OCI-LY7 (cell line): ENCODE measurements around the gene IQCB1. TPM values are rescaled to one million over a fixed set of nuclear protein-coding genes. Genes with fewer than 3 reads are reported as not detected.

Experiments
- Bru-seq: library from RNA; stranded (reverse); fragments of 400-500 nt; gene quantifications from one replicate; lab custom pipeline; 2021; lab: Mats Ljungman, UMichigan
- BruChase-seq, 2 experiments: library from RNA; stranded (reverse); fragments of 400-500 nt; gene quantifications; one replicate each; lab custom pipeline; 2021; lab: Mats Ljungman, UMichigan
- BruUV-seq: library from RNA; stranded (reverse); fragments of 400-500 nt; replicated peaks from 2 replicates; lab custom pipeline; 2021; lab: Mats Ljungman, UMichigan
- CTCF ChIA-PET: fragments of 300-600 bp; sonication (Branson Sonifier 250); formaldehyde crosslinking; loops from one replicate; lab custom pipeline; 2022; ENCODE audit warnings: antibody characterized with exemption; ENCODE audit not compliant: unreplicated experiment; lab: Charles Lee
- POLR2A ChIA-PET: fragments of 300-600 bp; sonication (Branson Sonifier 250); formaldehyde crosslinking; loops from one replicate; lab custom pipeline; 2022; ENCODE audit warnings: antibody characterized with exemption; lab: Charles Lee
- DNase-seq: peaks from one replicate; pipeline ENCODE4 v3.0.0-alpha.2; 2015; ENCODE audit warnings: low spot score
- H2AFZ ChIP-seq: fragments of 200-600 bp; sonication (generic), shearing (Covaris generic); 2 replicates; pipeline ENCODE4 v1.6.1; 2014; ENCODE audit warnings: mild to moderate bottlenecking, antibody characterized with exemption, low read length, moderate library complexity
- H3K27ac ChIP-seq: fragments of 200-600 bp; sonication (generic); 2 replicates; pipeline ENCODE4 v1.5.1; 2014; ENCODE audit warnings: mixed run types, low read depth, mild to moderate bottlenecking, moderate library complexity, low read length, inconsistent platforms; ENCODE audit not compliant: poor library complexity, severe bottlenecking
- H3K36me3 ChIP-seq: fragments of 200-600 bp; sonication (generic); 2 replicates; pipeline ENCODE4 v1.6.1; 2014; ENCODE audit warnings: mild to moderate bottlenecking, antibody characterized with exemption, low read length, moderate library complexity, mixed read lengths; ENCODE audit not compliant: insufficient read depth
- H3K4me1 ChIP-seq: fragments of 200-600 bp; sonication (generic); 2 replicates; pipeline ENCODE4 v1.5.1; 2014; ENCODE audit warnings: mild to moderate bottlenecking, low read length; ENCODE audit not compliant: insufficient read depth, poor library complexity, severe bottlenecking
- H3K4me2 ChIP-seq: fragments of 200-600 bp; sonication (generic); 2 replicates; pipeline ENCODE4 v1.6.1; 2014; ENCODE audit warnings: mild to moderate bottlenecking, low read length
- H3K4me3 ChIP-seq: fragments of 200-600 bp; sonication (generic); 2 replicates; pipeline ENCODE4 v1.5.1; 2014; ENCODE audit warnings: mild to moderate bottlenecking, low read depth, low read length; ENCODE audit not compliant: poor library complexity, severe bottlenecking
- H3K79me2 ChIP-seq: fragments of 200-600 bp; sonication (generic); 2 replicates; pipeline ENCODE4 v1.6.1; 2016; ENCODE audit warnings: low read depth, mild to moderate bottlenecking, low read length, moderate library complexity, mixed read lengths; ENCODE audit not compliant: insufficient read depth
- H3K9me2 ChIP-seq: fragments of 200-600 bp; sonication (generic); 2 replicates; pipeline ENCODE4 v1.6.1; 2016; ENCODE audit warnings: mild to moderate bottlenecking, low read length, mixed read lengths; ENCODE audit not compliant: insufficient read depth
- H3K9me3 ChIP-seq: fragments of 200-600 bp; sonication (generic); 2 replicates; pipeline ENCODE4 v1.6.1; 2014; ENCODE audit warnings: mild to moderate bottlenecking, mixed run types, low read length, mixed read lengths
- H4K20me1 ChIP-seq: fragments of 200-600 bp; sonication (generic); 2 replicates; pipeline ENCODE4 v1.6.1; 2014; ENCODE audit warnings: mild to moderate bottlenecking, antibody characterized with exemption, low read length, moderate library complexity, mixed read lengths; ENCODE audit not compliant: insufficient read depth
- CTCF ChIP-seq: fragments of 200-600 bp; sonication (generic); conservative IDR thresholded peaks from 2 replicates; pipeline ENCODE4 v1.5.1; 2014; ENCODE audit warnings: mild to moderate bottlenecking, antibody characterized with exemption, low read length, moderate library complexity, mixed read lengths
- EZH2phosphoT487 ChIP-seq: fragments of 200-600 bp; sonication (generic); IDR thresholded peaks from 2 replicates; pipeline ENCODE4 v1.6.1; 2018; ENCODE audit warnings: low read depth, borderline replicate concordance, mild to moderate bottlenecking, mixed run types, antibody characterized with exemption, low read length, moderate library complexity, mixed read lengths
- intact Hi-C: fragments of 100-400 bp; cut with micrococcal nuclease; formaldehyde crosslinking; loops from one replicate; pipeline ENCODE4 v1.10.0; 2022; ENCODE audit not compliant: unreplicated experiment
- long read RNA-seq: library from polyadenylated mRNA; stranded (forward); transcript quantifications from one replicate; pipeline ENCODE4 v2.0.0, GENCODE V29; 2022
- total RNA-seq, 2 experiments: library from RNA; depleted of rRNA in 1 of 2; stranded (reverse); fragments of >200 nt in 1 of 2; shearing (Covaris generic) in 1 of 2; gene quantifications; 2 replicates each; pipeline ENCODE4 v1.2.3, GENCODE V29; 2014 to 2022

Gene IQCB1
- total RNA-seq (2014; rRNA removed; shearing (Covaris generic)) (77.5 and 108 TPM in 2 replicates), total RNA-seq (2022) (94.3 and 100 TPM in 2 replicates), Bru-seq, nascent RNA (percentile 97 among the genes with signal in this experiment), BruChase-seq, experiment 1, labeled RNA remaining after a 6-hour chase (percentile 90 among the genes with signal in this experiment), BruChase-seq, experiment 2, labeled RNA remaining after a 2-hour chase (percentile 92 among the genes with signal in this experiment)
- long read RNA-seq, transcript IQCB1-201 (15 exons, 2,594 nt), result major isoform, 157 of 212 reads
- long read RNA-seq, transcript IQCB1-202 (12 exons, 1,919 nt), result minor isoform, 7 of 212 reads
- long read RNA-seq, partial matches to known transcripts, result 20 of 212 reads
- long read RNA-seq, other reads (novel, unspliced or antisense), result 28 of 212 reads

GRCh38 chr3:121834671-121835464 is at the start of gene IQCB1, which contains the start of gene EAF2:
Gene IQCB1, minus strand, starts transcription at chr3:121835060. Its CDS starts 6,100 bp downstream, at chr3:121828960.
Gene EAF2, plus strand, starts transcription at chr3:121835209. Its CDS starts 77 bp downstream, at chr3:121835286.
- intact Hi-C loops, result loop anchor here (1.0 to 5.0 kb wide), 5 partner anchors 41 to 289 kb away; partner anchors contain the start of genes GOLGB1 and HCLS1
- peak; percentile 98 for DNase-seq
- no TSS peak for BruUV-seq
- Histone ChIP-seq H2AFZ (peak within 1 kb of the TSS; percentile 74; the same call in 1 of the 2 replicates), H3K79me2 (peaks cover 93% of the 10 kb centered on the region), H3K4me2 (peak within 1 kb of the TSS; percentile 96), H3K4me1 (peaks cover 58% of the 10 kb centered on the region), H3K27ac (peak within 1 kb of the TSS; percentile 83), H3K9me2 (no peaks in the 10 kb centered on the region), H3K9me3 (peaks cover 4% of the 10 kb centered on the region; the same call in 1 of the 2 replicates), H3K36me3 (peaks cover 78% of the 10 kb centered on the region), H4K20me1 (peaks cover 14% of the 10 kb centered on the region; the same call in 1 of the 2 replicates), H3K4me3 (peak within 1 kb of the TSS; percentile 93)
- no peak for TF ChIP-seq EZH2phosphoT487
- peak; percentile 21; the same call in 1 of the 2 replicates for TF ChIP-seq CTCF
- ChIA-PET CTCF (interaction anchor here (0.5 kb wide), 1 partner anchor 83 kb away, joined by 6 read pairs; no protein-coding TSS in a partner anchor), POLR2A (interaction anchor here (0.6 to 8.1 kb wide), 5 partner anchors 9 to 40 kb away, joined by 3 to 110 read pairs (median 3); no protein-coding TSS in a partner anchor)

GRCh38 chr3:121883507-121883906 is 48.6 kb upstream of the IQCB1 start:
- H4K20me1 ChIP-seq, result no peaks in the 10 kb centered on the region
- no peaks in the 10 kb centered on the region for H3K4me1 ChIP-seq
- peaks cover 11% of the 10 kb centered on the region; the same call in 1 of the 2 replicates for H3K79me2 ChIP-seq
- no peak overlapping the region for H3K27ac ChIP-seq
- H2AFZ ChIP-seq, result no peak overlapping the region
- ChIA-PET CTCF (no interaction called here), POLR2A (interaction anchor here (0.6 kb wide), 2 partner anchors 10 to 220 kb away, joined by 3 to 4 read pairs; no protein-coding TSS in a partner anchor)
- peaks cover 63% of the 10 kb centered on the region for H3K36me3 ChIP-seq
- TF ChIP-seq CTCF (peak; percentile 87), EZH2phosphoT487 (no peak)
- no TSS peak for BruUV-seq
- intact Hi-C loops, result loop anchor here (10.0 kb wide), 2 partner anchors 211 to 371 kb away; no protein-coding TSS in a partner anchor
- no peak overlapping the region for H3K4me2 ChIP-seq
- no peaks in the 10 kb centered on the region for H3K9me2 ChIP-seq
- H3K4me3 ChIP-seq, result no peak overlapping the region
- no peaks in the 10 kb centered on the region for H3K9me3 ChIP-seq
- peak; percentile 42 for DNase-seq
